HG03039 (cell line): Measurements from ENCODE around the gene P2RY6.
"Not testable (repeated sequence)": the region's sequence is repeated elsewhere in the genome, so short reads cannot be mapped to it uniquely, and the experiment has no call there.

Source experiments
- ATAC-seq: cut with Tn5 transposase; IDR thresholded peaks from one replicate; pipeline ENCODE4 v1.9.1; 2021; ENCODE audit warnings: mild to moderate bottlenecking, moderate library complexity; ENCODE audit not compliant: unreplicated experiment

Gene P2RY6

GRCh38 chr11:73271936-73272679 lies at the start of gene P2RY6:
TSS of gene P2RY6 (plus strand) at chr11:73272338. CDS start at chr11:73296519, 24,181 bp downstream.
- no peak for ATAC-seq

GRCh38 chr11:73223998-73224730 lies 48.0 kb upstream of the P2RY6 start:
- ATAC-seq: no peak

GRCh38 chr11:73225001-73225686 lies 47.0 kb upstream of the P2RY6 start:
- ATAC-seq: no peak

GRCh38 chr11:73225851-73226250 lies 46.3 kb upstream of the P2RY6 start:
- ATAC-seq: no peak

- no peak for ATAC-seq
These were observed 45.7 kb upstream of the P2RY6 start for GRCh38 chr11:73226297-73227006.

GRCh38 chr11:73227571-73228211 lies 44.4 kb upstream of the P2RY6 start:
- ATAC-seq: no peak

- ATAC-seq: no peak
These were observed 43.6 kb upstream of the P2RY6 start for GRCh38 chr11:73228268-73229134.

GRCh38 chr11:73229321-73229895 lies 42.7 kb upstream of the P2RY6 start:
- ATAC-seq: no peak

- ATAC-seq: no peak
These were observed 42.0 kb upstream of the P2RY6 start for GRCh38 chr11:73229896-73230875.

- no peak for ATAC-seq
These were observed 41.2 kb upstream of the P2RY6 start for GRCh38 chr11:73230931-73231330.

- not testable (repeated sequence) for ATAC-seq
These were observed 39.7 kb upstream of the P2RY6 start for GRCh38 chr11:73232487-73232886.

GRCh38 chr11:73233211-73233610 lies 38.9 kb upstream of the P2RY6 start:
- no peak for ATAC-seq

- ATAC-seq: no peak
These were observed 38.3 kb upstream of the P2RY6 start for GRCh38 chr11:73233692-73234470.

- no peak for ATAC-seq
These were observed 37.5 kb upstream of the P2RY6 start for GRCh38 chr11:73234471-73235181.

- no peak for ATAC-seq
These were observed 36.8 kb upstream of the P2RY6 start for GRCh38 chr11:73235236-73235786.

GRCh38 chr11:73236205-73236765 lies 35.9 kb upstream of the P2RY6 start:
- ATAC-seq: no peak
